Pons (tissue), 1 donor: Measurements from ENCODE around the gene MBD5.

ENCODE experiments used
- DNase-seq: peaks from one replicate; pipeline ENCODE4 v3.0.0-alpha.2; 2016; ENCODE audit warnings: low spot score

Gene MBD5

DNA sequence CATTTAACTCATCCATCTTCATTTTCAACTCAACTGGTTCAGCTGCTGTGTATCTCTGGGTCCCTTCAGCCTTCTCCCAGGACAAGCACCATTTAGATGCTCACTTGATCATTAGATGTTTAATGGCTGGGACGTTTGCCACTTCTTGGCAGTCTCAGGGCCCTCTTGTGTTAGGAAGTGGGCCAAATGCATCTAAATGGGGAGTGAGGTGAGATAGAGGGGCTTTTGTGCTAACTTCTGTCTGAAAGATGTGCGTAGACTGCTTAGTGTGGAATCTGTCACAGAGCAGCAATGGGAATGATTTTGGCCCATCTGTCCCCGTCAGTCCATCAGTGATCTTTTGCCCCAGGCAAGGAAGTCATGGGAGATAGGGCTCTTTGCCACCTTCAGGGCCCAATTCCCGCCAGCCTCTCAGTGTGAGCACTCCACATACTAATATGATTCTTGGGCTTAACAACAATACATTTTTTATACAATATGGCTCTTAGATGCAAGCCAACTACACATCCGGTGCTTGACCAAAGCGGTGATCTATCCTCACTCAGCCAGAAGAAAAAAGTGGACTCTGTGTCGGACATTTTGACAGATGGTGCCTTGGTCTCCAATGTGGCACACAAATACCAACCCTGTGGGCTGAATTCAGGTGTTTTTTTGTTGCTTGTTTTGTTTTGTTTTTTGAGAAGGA lies 528.0 kb downstream of the MBD5 start:
- no peak for DNase-seq

DNA sequence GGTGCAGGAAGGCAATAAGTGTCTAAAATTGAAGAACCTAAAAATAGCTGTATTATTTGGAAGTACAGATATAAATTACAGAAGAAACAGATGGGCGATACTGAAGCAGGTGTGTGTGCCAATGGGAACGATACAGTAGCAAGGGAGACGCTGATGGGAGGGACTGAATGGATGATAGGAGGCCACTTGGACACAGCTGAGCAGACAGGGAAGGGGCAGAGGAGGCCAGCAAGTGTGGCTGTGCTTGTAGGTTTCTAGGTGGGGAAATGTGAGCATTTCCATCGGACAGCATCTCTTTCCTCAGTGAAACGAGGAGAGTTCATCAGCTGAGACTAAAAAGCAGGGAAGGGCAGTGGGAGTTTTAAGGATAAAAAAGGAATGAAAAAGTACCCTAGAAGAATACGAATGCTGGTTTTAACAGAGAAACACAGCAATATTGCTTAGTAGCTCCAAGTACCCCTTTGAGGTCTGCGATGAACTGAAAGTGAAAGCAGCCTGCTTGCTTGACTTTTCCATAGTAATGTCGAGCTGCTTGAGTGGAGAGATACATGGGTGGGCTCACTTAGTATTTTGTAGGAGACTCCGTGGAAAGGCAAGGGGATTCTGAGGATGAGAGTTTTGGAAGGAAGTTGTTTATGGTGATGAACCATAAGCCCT lies 531.9 kb downstream of the MBD5 start:
- DNase-seq, result peak; percentile 11

DNA sequence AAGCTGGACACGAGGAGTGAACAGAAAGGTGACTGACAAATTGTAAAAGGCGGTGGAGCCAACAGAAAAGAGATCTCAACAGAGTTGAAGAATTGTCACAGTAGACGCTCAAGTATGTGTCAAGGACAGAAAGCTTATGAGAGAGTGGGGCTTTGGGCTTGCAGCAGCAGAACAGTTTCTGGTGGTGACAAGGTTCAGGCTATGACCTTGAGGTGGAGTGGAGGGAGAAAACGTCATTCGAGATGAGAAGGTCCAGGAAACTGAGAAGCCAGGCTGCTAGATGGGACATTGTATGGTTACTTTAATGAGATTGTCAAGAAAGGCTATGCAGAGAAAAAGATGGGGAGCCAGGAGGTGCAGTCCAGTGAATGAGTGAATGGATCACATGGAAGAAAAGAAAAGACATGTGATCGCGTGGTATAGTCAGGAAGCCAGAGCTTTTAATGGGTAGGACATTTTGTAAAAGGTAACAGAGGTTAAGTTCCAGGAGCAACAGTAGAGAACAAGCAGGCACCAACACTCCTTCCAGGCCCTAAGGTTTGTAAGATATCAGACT lies 532.5 kb downstream of the MBD5 start:
- DNase-seq, result no peak

DNA sequence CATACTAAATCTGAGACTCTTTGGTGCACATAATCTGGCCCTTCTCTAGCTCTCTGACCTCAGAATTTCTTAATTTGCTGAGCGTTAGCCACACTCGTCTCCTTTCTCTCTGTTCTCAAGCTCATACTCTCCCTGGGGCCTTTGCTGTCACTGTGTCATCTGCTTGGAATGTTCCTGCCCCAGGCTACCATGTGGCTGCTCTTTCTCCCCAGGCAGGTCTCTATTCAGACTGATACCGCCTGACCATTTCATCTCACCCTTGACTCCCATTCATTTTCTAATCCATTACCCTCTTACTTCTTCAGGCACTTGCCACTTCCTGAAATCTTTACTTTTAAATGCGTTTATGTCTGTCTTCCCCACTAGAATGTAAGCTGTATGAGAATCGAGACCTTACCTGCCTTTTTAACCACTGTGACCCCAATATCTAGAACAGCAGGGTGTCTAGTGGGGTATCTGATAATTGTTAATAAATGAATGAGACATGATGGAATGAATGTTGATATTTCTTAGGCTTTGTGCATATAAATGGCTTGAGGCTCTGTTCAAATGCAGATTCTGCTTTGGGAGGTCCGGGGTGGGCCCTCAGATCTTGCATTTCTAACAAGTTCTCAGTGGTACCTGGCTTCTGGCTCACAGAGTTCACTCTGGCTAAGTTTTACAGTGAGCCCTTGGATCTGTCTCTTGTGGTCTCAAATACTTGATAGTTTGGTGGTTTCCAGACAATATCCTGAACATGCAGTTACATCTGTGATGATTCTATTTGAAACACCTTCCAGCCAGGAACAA lies 533.8 kb downstream of the MBD5 start:
- DNase-seq, result no peak

DNA sequence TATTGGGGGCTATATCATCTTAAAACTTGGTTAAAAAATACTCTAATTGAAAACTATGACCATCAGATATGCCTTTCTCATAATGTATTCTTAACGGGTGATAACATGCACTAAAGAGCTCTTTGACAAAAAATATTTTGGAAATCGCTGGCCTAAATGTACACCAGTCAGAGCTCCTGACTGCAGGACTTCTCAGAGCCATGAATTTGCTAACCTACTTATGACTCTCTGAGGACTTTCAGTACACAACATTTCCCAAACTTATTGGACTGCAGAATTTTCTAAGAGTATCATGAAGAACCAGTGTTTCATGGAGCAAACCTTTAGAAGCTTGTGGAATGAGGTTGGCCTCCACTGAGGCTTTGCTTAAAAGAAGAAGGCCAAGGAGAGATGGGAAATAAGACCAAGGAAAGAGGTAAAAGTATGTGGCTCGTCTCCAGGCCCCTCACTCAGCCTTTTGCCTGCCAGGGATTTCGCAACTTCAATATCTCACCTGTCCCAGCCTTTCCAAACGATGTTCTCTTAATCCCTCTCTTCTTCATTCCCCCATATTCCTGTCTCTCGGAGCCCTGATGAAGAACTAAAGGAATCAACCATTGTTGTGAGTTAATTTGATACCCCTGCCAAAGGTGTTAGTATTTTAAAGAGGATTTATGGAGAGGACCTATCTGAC lies 534.9 kb downstream of the MBD5 start:
- no peak for DNase-seq

DNA sequence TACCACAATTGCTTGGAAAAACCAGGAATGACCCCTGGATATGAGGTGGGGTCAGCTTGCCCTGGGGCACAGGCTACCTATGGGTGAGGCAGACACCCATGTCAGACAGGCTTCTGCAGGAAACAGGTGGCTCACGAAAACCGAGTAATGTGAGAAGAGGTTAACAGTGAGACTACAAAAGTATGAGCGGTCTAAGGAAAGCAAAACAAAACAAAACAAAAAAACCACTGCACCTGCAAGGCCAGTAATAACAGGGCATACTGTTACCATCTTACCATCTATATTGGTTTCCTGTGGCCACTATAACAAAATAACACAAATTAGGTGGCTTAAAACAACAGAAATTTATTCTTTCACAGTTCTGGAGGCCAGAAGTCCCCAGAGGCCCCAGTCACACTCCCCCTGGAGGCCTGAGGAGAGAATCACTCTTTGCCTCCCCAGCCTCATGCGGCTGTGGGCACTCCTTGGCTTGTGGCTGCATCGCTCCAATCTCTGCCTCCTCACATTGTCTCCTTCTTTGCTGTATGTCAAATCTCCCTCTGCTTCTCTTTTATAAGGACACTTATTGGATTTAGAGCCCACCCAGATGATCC lies 537.0 kb downstream of the MBD5 start:
- DNase-seq, result no peak

DNA sequence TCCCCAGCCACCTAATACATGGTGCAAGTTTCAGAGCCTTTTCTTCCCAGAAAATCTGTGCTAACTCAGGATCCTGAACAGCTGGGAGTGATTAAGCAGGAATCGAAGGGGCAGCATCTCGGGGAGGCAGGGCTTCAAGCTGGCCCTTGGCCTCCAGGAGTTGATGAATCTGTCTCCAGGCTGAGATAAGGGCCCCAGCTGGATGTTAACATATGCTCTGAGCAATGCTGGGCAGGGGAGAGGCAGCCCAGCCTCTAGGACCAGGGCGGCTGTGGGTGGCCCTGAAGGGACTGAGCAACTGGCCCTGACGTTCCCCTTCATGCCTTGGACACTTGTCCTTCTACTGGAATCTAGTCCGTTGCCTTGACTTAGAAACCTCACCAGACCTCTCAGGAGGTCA lies 539.6 kb downstream of the MBD5 start:
- DNase-seq, result no peak

DNA sequence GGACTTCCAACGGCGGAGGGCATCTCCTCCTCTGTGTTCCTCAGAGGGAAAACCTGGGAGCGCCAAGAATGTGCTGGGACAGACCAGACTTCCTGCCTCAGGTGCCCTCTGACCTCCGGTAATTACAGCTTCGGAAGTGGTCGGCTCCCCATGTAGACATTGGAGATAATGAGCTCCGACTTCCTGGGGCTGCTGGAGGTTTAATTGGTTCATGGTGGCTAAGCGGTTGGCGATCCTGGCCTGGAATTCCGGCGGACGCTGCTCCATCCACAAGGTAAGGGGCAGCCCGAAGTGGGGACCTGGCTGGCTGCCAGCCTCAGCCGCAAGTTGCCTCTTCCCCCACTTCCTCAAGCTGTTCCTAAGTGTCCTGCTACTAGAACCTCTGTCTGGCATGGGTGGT lies 540.5 kb downstream of the MBD5 start:
- no peak for DNase-seq

DNA sequence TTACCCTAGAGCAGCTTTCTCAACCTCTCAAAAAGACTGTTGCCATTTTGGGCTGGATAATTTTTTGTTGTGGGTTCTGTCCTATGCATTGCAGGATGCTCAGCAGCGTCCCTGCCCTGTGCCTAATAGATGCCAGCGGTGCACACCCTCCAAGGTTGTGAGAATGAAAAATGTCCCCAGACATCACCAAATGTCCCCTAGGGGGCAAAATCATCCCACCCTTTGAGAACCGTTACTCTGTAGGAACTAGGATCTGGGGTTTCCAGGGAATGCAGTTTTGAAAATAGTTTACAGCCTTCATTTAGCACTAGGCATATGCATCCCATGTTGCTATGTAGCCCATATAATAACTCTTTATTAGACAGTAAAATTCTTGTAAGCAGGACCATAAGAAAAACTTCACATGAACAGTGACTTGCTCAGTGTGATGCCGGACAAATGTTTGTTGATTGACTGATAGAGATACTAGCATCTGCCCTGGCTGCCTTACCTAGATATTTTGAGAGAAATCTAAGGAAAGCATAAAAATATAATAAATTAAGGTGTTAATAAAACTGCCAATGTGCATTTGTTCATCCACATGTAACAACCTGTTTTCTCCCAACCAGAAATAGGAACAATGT lies 544.5 kb downstream of the MBD5 start:
- DNase-seq, result no peak
